HG03159 (cell line): Measurements from ENCODE around the gene CHST3.

ENCODE experiments used
- ATAC-seq: cut with Tn5 transposase; IDR thresholded peaks from one replicate; pipeline ENCODE4 v1.9.1; 2021; ENCODE audit warnings: mild to moderate bottlenecking, moderate library complexity; ENCODE audit not compliant: unreplicated experiment

Gene CHST3

DNA sequence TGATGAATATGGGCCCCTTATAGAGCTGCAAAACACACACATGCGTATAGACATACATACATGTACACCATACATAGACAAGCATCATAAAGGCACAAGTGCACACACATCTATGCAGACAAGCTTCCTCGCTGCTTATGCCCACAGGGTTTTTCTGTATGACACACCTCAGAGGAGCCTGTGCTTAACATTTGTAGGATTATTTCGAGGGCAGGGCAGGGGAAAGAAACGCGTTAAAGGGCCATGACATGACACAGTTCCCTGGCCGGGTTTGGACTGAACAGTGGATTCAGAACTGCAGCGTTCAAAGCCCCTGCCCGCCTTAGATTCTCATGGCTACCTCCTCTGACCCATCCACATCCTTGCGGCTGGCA, 44.8 kb downstream of the CHST3 start:
- ATAC-seq, result no peak

DNA sequence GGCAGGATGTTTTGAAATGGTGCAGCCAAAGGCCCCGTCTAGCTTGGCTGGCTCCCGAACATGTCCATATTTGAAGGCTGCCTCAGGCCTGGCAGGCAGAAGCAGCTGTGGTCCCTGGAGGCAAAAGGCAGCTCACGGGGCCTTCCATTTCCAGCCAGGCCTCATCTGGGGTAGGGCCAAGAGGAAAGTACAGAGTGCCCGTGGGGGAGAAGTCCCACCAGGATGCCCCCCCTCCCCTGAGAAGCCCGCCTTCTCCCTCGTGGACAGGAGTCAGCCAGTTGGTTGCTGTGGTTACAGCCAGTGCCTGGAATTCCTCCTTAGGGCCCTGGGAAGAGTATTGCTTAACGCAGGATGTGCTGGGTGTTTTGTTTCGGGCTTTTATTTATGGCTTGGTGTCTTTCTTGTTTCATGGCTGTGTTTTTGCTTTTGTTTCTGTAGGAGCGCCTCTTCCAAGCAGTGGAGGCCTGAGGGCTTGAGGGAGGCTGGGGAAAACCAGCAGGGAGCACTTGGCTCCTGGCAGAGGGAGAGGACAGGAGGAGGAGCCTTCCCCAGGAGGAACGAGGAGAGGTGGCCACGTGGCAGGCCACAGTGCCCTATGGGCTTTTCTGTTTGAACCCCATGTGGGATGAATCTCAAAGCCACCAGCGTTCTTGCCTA, 45.4 kb downstream of the CHST3 start:
- ATAC-seq, result no peak

DNA sequence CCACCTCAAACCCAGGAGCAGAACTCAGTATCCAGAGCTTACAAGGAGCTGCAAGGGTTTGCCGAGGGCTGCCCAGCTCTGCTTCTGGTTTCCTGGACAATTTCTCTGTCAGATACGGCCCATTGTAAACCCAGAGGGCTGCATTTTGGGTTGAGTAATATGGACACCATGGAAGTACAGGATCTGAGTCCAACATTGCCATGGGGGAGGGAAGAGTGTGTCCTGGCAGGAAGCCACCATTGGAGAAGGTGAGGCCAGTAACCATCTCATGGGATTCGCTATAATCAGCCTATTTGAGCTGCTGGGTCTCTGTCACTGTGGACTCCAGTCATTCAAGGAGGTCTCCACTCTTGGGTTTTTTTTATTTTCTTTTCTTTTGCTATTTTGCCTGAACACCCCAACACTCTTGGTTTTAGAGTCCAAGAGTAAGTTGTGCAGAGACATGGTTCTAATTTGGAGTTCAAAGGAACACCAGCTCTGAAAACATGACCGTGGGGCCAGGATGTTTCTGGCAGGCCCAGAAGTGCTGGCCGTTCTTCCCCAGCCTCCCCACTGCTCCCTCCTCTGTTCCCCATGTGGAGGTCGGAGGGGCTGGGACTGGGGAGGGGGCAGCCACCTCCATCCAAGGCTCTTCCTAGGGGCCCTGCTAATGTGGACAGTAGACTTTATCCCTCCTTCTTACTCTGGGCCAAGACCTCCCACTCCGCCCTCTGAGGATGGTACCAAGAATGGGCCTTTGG, 46.2 kb downstream of the CHST3 start:
- ATAC-seq, result no peak

DNA sequence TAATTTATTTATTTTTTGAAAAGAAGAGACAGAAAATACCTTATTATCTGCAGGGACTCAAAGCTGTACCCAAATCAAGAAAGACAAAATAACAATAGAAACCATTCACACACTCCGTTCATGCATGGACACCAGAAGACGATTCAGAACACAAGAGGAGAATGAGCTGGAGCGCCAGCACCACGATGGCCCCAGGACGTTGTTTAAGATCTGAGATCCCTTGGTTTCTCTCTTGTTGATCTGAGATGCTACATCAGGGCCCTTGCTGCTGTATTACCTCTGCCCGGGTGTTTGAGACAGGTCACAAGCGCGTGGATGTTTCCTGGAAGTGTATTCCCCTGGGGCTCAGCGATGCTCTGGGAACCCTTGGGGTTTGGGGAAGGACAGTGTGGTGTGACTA, 46.8 kb downstream of the CHST3 start:
- no peak for ATAC-seq

DNA sequence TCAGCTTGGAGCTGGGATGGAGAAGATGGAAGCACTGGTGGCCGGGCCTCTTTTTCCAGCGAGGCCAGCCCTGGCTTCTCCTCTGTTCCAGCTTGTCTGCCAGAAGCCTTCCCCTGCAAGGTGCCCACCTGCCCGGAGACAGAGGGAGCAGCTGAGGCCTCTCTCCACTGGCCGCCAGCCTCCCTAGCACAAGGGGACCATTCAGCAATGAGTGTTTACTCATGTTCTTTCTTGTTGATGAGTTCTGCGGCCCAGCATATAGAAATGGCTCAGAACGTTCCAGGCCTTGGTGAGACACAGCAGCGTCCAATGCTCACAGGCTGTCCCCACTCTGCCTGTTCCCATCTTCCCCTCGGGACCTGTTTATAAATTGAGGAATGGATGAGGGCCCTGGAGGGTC, 47.3 kb downstream of the CHST3 start:
- no peak for ATAC-seq

DNA sequence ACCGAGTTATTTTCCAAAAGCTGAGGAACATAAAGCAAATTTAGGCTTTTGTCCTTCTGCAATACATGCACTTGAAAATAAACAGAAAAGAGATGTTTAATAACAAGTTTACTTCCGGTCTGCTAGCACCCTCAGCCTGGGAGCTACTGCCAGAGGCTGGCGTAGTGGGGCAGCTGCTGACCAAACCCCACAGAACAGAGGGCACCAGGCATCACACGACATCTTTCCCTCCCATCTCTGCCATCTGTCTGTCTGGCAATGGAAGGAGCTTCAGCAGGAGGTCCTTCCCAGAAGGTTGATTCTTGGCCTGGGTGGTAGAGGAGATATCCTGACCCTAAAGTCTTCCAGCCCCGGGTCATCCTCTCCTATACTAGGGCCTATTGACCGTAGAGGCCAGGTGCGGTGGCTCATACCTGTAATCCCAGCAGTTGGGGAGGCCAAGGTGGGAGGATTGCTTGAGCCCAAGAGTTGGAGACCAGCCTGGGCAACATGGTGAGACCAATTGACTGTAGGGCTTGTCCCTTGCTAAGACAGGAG, 47.8 kb downstream of the CHST3 start:
- no peak for ATAC-seq

DNA sequence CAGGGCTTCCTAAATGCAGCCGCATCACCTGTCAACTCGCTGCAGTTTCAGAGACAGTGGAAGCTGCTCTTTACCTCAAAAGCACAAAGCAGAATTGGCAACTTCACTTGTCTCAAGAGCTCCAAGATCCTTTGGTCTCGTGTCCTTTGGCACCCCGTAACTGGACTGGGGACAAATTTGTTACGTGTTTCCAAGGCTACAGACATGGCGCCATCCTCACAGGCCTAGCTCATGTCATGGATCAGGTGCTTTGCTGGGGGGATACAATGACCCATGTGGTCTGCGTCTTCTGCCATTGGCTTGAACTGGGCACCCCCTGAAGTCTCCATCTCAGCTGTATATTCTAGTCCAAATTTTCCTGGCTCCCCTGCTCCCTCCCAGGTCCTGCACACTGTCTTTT, 48.6 kb downstream of the CHST3 start:
- ATAC-seq, result no peak

DNA sequence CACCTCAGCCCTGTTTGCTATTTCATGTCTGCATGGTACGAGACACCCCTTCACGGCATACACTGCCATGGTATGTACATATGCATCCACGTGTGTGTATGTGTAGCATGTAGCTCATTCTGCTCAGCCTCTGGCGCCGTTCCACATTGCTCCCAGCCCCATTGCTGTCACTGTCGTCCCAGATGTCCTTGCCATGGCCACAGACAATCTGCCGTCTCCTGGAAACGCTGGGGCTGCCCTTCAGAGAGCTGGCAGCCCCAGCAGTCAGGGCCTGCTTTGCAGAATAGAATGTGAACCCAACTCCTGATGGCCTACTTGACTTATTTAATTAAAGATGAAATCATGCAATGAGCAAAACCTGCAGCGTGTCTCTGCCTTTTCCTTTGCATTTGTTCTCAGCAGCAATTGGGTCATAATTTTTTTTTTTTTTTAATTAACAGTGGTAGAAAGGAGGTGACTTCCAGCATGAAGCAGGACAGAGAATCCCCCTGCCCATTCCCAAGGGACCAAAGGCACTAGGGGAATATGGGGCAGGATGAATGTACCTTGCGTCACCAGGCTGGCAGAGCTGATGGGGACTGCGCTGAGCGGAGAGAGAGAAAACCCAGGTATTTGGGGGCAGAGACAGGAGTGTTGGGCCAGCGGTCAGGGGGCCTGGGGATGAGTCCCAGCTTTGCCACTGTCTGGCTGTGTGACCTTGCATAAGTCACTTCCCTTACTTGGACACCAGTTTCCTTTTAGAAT, 49.2 kb downstream of the CHST3 start:
- ATAC-seq, result no peak

DNA sequence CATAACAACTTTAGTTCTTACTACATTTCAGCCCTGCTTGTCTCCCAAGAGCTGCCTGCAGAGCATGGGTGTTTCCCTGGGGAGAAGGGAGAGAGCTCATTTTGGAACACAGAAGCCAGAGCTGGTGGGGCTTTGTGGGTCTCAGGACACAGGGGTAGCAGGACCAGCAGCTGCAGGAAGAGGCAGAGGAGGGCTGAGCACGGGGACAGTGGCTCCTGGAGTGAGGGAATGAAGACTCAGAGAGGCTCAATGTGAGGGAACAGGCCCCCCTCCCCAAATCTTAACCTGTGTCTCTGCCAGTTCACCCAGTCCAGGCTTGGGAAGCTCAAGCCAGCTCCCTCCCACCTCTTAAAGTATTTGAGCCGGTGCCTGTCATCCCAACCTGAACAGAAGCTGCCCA, 50.0 kb downstream of the CHST3 start:
- no peak for ATAC-seq

DNA sequence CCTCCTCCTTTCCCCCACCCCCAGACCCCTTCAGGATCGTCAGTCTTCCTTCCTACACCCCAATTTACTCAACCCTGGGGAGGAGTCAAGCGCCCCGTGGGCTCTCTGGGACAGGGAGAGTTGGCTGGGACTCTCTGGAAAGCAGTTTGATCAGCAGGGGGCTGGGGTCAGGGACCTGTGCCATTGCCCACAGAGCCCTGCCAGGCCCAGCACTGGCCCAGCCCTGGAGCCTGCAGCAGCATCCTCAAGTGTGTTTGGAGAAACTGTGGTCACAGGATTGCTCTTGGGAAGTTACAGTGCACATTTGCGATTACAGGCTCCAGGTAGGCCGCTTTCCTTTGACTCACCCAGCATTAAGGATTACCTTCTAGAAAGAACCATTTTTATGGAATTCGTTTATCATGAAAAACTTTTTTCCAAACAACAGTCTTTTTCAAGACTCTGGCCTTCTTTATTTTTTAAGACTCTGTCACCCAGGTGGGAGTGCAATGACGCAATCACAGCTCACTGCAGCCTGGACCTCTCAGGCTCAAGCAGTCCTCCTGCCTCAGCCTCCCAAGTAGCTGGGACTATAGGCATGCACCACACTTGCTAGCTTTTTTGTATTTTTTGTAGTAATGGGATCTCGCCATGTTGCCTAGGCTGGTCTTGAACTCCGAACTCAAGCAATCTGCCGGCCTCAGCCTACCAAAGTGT, 50.7 kb downstream of the CHST3 start:
- ATAC-seq, result no peak

DNA sequence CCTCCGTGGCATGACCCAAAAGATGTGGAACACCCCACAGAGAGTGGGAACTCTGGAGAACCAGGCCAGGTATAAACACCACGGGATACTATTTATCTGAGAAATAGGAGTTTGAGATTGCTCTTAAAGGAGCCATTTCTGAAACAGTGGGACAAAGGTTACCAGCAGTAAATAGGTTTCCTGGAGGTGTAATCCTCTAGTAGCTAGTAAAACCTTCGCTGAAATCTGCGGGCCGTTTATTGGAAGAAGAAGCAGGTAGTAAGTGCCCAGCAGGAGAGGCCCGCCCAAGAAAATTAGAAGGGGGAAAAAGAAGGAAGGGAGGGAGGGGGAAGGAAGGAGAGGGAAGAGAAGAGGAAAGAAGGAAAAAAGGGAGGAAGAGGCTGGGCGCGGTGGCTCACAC, 51.6 kb downstream of the CHST3 start:
- no peak for ATAC-seq

DNA sequence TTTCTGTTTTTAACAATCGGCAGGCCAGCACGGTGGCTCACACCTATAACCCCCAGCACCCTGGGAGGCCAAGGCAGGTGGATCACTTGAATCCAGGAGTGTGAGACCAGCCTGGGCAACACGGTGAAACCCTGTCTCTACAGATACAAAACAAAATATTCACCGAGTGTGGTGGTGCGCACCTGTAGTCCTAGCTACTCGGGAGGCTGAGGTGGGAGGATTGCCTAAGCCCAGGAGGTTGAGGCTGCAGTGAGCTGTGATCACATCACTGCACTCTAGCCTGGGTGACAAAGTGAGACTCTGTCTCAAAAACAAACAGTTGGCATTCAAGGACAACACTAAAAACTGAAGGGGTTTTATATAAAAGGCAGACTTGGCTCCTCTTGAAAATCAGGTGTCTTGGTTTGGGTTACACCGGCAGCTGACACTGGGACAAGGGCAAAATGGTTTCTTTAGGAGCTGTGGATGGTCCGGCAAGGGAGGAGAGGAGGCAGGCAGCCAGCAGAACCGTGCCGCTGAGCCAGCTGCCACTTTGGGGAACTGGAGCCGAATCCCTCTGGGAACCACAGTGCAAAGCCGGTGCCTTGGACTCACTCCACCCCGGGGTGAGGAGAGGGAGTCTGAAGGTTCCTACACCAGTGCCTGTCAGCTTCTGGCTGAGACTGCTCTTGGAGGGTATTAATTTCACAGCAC, 52.6 kb downstream of the CHST3 start:
- no peak for ATAC-seq

DNA sequence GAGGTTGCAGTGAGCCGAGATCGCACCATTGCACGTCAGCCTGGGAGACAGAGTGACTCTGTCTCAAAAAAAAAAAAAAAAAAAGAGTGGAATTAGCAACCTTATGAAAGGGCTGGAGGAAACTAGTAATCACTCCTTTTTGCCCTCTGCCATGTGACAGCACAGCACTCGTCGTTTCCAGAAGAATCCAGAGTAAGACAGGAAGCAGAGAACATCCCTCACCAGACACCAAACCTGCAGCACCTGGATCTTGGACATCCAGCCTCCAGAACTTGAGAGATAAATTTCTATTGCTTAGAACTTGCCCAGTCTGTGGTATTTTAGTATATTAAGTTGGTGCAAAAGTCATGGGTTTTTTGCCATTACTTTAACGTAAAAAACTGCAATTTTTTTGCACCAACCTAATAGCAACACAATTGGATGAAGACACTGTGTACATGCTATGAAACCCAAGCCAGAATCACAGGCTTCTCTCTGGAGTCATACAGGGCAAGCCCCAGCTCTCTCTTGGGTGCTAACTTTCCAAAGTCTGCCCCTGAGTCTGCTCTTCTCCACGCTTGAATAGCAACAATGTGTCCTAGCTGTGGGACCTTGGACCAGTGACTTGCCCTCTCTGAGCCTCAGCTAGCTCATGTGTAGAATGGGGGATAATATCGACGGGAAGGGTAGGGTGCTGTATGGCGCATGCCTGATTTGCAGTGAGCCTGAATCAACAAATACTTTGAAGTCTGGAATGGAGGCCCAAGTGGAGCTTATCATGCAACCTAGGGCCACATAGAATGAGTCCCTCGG, 55.1 kb downstream of the CHST3 start:
- ATAC-seq, result no peak

DNA sequence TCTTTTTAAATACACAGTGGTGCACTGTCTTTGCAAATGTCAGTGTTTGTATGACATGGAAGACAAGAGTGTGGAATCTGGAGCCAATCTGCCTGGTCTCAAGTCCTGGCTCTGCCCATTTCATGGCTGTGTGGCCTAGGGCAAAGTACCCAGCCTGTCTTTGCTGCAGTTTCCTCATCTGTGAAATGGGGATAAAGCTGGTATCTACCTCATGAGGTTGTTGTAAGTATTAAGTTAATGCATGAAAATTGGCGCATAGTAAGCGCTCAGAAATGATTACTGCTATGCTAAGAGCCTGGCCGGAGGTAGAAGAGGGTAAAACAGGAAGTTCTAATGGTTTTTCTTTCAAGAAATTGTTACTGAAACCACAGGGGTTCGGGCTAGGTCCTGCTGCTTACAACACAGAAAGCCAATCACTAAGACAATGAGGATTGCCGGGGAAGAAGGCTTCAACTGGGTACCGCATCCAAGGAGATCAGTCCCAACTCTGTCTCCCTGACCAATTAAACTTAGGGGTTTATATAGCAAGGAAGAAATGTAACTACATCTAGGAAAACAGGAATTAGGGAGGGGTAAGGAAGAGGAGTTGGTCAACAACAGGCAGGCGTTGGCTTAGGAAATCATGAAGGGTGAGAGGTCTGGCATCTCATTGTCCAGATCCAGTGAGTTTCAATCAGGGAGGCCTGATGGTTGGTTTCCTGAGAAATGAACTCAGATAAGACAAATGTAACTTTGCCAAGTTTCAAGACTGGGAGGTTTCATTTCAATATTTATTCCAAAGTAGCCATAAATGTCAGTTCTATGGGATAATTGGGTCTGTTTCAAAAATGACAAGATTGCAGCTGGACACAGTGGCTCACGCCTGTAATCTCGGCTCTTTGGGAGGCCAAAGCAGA, 57.0 kb downstream of the CHST3 start:
- no peak for ATAC-seq

DNA sequence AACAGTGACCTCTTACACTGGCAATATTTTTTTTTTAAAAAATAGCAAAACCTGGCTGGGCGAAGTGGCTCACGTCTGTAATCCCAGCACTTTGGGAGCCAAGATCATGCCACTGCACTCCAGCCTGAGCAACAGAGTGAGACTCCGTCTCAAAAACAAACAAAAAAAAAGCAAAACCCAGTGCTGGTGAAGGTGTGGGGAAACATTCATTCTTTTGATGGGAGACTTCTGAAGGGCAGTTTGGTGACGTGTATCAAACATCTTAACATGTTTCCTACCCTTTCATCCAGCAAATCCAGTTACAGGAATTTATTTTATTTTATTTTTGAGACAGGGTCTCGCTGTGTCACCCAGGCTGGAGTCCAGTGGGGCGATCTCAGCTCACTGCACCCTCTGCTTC, 58.0 kb downstream of the CHST3 start:
- no peak for ATAC-seq

DNA sequence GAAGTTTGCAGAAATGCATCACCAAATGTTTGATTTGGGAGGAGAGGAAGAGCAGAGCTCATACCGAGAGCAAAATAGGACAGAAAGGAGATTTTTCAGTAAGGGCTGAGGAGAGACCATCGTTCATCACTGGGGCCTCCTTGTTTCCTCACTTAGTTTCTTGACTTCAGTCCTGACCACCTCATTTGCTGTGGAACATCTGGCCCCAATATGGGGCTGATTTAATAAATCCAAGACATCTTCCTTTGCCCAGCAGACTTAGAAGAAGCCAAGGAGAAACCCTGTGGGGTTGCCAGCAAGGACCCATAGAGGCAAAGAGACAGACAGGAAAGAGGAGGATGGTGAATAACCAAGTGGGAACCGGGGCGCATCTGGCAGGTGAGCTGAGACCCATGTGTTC, 60.4 kb downstream of the CHST3 start:
- no peak for ATAC-seq

DNA sequence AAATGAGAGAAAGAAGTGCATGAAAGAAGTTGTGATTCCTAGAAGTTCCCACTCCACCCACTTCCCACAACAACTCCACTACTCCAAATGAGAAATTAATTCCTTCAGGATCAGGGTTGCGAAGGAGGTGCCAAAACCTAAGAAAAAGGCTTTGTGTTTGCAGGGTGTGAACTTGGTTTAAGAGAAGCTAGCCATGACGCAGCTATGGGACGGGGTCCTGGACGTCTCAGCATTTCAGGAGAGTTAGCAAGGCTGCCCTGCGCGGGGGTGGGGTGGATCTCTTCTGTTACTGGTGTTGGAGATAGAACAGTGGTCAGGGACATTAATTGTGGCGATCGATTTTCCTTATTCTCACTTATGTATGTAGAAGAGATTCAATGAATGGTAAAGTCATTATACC, 61.2 kb downstream of the CHST3 start:
- no peak for ATAC-seq

DNA sequence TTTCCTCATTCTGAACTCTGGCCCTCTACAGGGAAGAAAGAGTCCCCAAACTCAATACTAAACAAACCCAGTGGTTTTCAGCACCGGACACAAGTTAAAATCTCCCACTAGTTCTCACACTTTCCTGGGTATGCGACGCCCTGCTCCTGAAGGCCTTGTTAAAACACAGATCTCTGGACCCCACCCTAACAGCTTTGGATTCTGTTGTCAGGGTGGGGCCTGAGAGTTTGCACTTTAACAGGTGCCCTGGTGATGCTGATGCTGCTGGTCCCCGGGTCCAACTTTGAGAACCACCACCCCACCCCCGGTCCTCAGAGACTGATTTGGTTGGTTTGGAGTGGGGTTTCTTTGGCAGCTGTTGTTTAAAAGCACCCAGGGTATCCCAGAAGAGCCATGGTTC, 61.6 kb downstream of the CHST3 start:
- ATAC-seq, result no peak
